SK-N-SH (cell line): ENCODE data around the gene FDXR. TPM values are rescaled to one million over a fixed set of nuclear protein-coding genes. Genes with fewer than 3 reads are reported as not detected.

Experiments used
- CTCF ChIA-PET: fragments of 300-600, 350-600 bp; formaldehyde crosslinking; extraction: SDS; loops from one replicate; lab custom pipeline; 2021; lab: Yijun Ruan, JAX
- POLR2A ChIA-PET: fragments of 350-600 bp; sonication (Branson Sonifier 250); formaldehyde crosslinking; extraction: SDS; loops from one replicate; lab custom pipeline; 2020; ENCODE audit warnings: antibody characterized with exemption, inconsistent platforms; lab: Yijun Ruan, JAX
- DNase-seq: peaks from one replicate; pipeline ENCODE4 v3.0.0; 2012
- H2AFZ ChIP-seq: fragments of 200-600 bp; sonication (generic); 2 replicates; pipeline ENCODE4 v1.8.1; 2016; ENCODE audit warnings: antibody characterized with exemption, mild to moderate bottlenecking, low read depth
- H3F3A ChIP-seq: fragments of 200-600 bp; sonication (generic); replicated peaks from 2 replicates; pipeline ENCODE3; 2016; ENCODE audit warnings: antibody characterized with exemption, mild to moderate bottlenecking; ENCODE audit not compliant: insufficient read depth
- H3K27ac ChIP-seq, 2 experiments: fragments of 200-500 bp in 1 of 2; fragments of 200-600 bp in 1 of 2; sonication (Bioruptor generic) in 1 of 2; sonication (generic), shearing (Covaris generic) in 1 of 2; 2 replicates each; pipeline versions ENCODE4 v1.5.1 to v1.6.1; 2014 to 2016; ENCODE audit warnings: low read depth in 2 of 2, inconsistent platforms in 1 of 2, low read length in 1 of 2, mild to moderate bottlenecking in 1 of 2, mixed read lengths in 1 of 2
- H3K27me3 ChIP-seq: fragments of 200-600 bp; sonication (generic), shearing (Covaris generic); 2 replicates; pipeline ENCODE4 v1.6.1; 2016; ENCODE audit warnings: mixed run types; ENCODE audit not compliant: insufficient read depth
- H3K36me3 ChIP-seq, 2 experiments: fragments of 200-500 bp in 1 of 2; fragments of 200-600 bp in 1 of 2; sonication (Bioruptor generic) in 1 of 2; sonication (generic) in 1 of 2; replicated peaks in 1 of 2; 2 replicates each; pipeline versions ENCODE3 to v1.5.1; 2014 to 2016; ENCODE audit warnings: low read length in 1 of 2, mild to moderate bottlenecking in 1 of 2; ENCODE audit not compliant: insufficient read depth in 2 of 2, control insufficient read depth in 1 of 2
- H3K4me1 ChIP-seq, 2 experiments: fragments of 200-500 bp in 1 of 2; fragments of 200-600 bp in 1 of 2; sonication (Bioruptor generic) in 1 of 2; sonication (generic), shearing (Covaris generic) in 1 of 2; 2 replicates each; pipeline versions ENCODE4 v1.5.1 to v1.6.1; 2014 to 2016; ENCODE audit warnings: low read depth in 1 of 2, low read length in 1 of 2, mixed run types in 1 of 2; ENCODE audit not compliant: insufficient read depth in 2 of 2, control insufficient read depth in 1 of 2
- H3K4me2 ChIP-seq: fragments of 200-600 bp; sonication (generic), shearing (Covaris generic); 2 replicates; pipeline ENCODE4 v1.6.1; 2017; ENCODE audit warnings: mixed run types
- H3K4me3 ChIP-seq, 2 experiments: fragments of 200-500 bp in 1 of 2; fragments of 200-600 bp in 1 of 2; sonication (Bioruptor generic) in 1 of 2; sonication (generic), shearing (Covaris generic) in 1 of 2; 2 replicates each; pipeline versions ENCODE4 v1.5.1 to v1.8.1; 2014 to 2016; ENCODE audit warnings: low read depth in 2 of 2, inconsistent platforms in 1 of 2, low read length in 1 of 2, mild to moderate bottlenecking in 1 of 2, mixed read lengths in 1 of 2, moderate library complexity in 1 of 2
- H3K79me2 ChIP-seq: fragments of 200-600 bp; sonication (generic); 2 replicates; pipeline ENCODE4 v1.8.1; 2017; ENCODE audit warnings: mild to moderate bottlenecking; ENCODE audit not compliant: insufficient read depth
- H3K9ac ChIP-seq: fragments of 200-600 bp; sonication (generic); 2 replicates; pipeline ENCODE4 v1.6.1; 2017; ENCODE audit warnings: mixed run types
- H3K9me2 ChIP-seq: fragments of 200-600 bp; sonication (generic); 2 replicates; pipeline ENCODE4 v1.6.1; 2017; ENCODE audit warnings: mixed run types
- H3K9me3 ChIP-seq: fragments of 200-600 bp; sonication (generic); 2 replicates; pipeline ENCODE4 v1.6.1; 2017; ENCODE audit warnings: mixed run types, mild to moderate bottlenecking, moderate library complexity
- H4K20me1 ChIP-seq: fragments of 200-600 bp; sonication (generic); 2 replicates; pipeline ENCODE4 v1.6.1; 2017; ENCODE audit warnings: mild to moderate bottlenecking, mixed run types; ENCODE audit not compliant: insufficient read depth
- CHD2 ChIP-seq: fragments of 150-350 bp; IDR thresholded peaks from 2 replicates; pipeline ENCODE4 v1.6.1; 2018; ENCODE audit warnings: low read length; ENCODE audit not compliant: partially characterized antibody
- EP300 ChIP-seq, 2 experiments: IDR thresholded peaks; 2 replicates each; pipeline versions ENCODE4 v1.4.0 to v1.6.1; 2012; ENCODE audit warnings: borderline replicate concordance in 1 of 2, low read depth in 1 of 2, low read length in 1 of 2
- EZH2phosphoT487 ChIP-seq: fragments of 200-600 bp; sonication (generic); IDR thresholded peaks from 2 replicates; pipeline ENCODE4 v1.6.1; 2017; ENCODE audit warnings: low read depth, mixed run types, mild to moderate bottlenecking, antibody characterized with exemption, moderate library complexity, borderline replicate concordance
- FOSL2 ChIP-seq: IDR thresholded peaks from 2 replicates; pipeline ENCODE4 v1.4.0; 2012; ENCODE audit warnings: low read depth, mild to moderate bottlenecking, moderate library complexity, borderline replicate concordance
- GABPA ChIP-seq: IDR thresholded peaks from 2 replicates; pipeline ENCODE4 v1.4.0; 2012; ENCODE audit warnings: low read depth, mild to moderate bottlenecking
- MAX ChIP-seq: IDR thresholded peaks from 2 replicates; pipeline ENCODE4 v1.4.0; 2012; ENCODE audit warnings: low read depth
- MEF2A ChIP-seq: IDR thresholded peaks from 2 replicates; pipeline ENCODE4 v1.4.0; 2012; ENCODE audit warnings: low read depth, borderline replicate concordance
- PBX3 ChIP-seq: IDR thresholded peaks from 2 replicates; pipeline ENCODE4; 2012
- POLR2AphosphoS5 ChIP-seq: IDR thresholded peaks from 2 replicates; pipeline ENCODE4 v1.6.1; 2012; ENCODE audit warnings: low read depth, low read length
- REST ChIP-seq: IDR thresholded peaks from 2 replicates; pipeline ENCODE4 v1.6.1; 2012; ENCODE audit warnings: mild to moderate bottlenecking, low read depth, low read length, moderate library complexity
- RXRA ChIP-seq: IDR thresholded peaks from 2 replicates; pipeline ENCODE4 v1.4.0; 2012; ENCODE audit warnings: low read depth, mild to moderate bottlenecking, borderline replicate concordance
- TCF12 ChIP-seq: IDR thresholded peaks from 2 replicates; pipeline ENCODE4 v1.4.0; 2012
- TEAD4 ChIP-seq: IDR thresholded peaks from 2 replicates; pipeline ENCODE4 v1.4.0; 2012; ENCODE audit warnings: mild to moderate bottlenecking, borderline replicate concordance; ENCODE audit not compliant: insufficient read depth
- USF2 ChIP-seq: fragments of 150-350 bp; IDR thresholded peaks from 2 replicates; pipeline ENCODE4 v1.6.1; 2017; ENCODE audit warnings: antibody characterized with exemption, low read length, low read depth, borderline replicate concordance
- WGBS: methylation state at CpG from one replicate; pipeline ENCODE4 v1.1.6; 2017; ENCODE audit warnings: low lambda C conversion rate; 5-methylcytosine and 5-hydroxymethylcytosine counted together
- polyA plus RNA-seq, 3 experiments: library from polyadenylated mRNA; depleted of rRNA; stranded (reverse); fragments of >200 nt; gene quantifications; 2 replicates each; pipeline ENCODE4 v1.2.3, GENCODE V29; 2012

Gene FDXR
- polyA plus RNA-seq, 1 of the 3 experiments (the other 2 are of a cell fraction), result 86.7 TPM

- Histone ChIP-seq H3K4me2 (no peak overlapping the region), H3K9ac (no peak overlapping the region), H3K27me3 (no peaks in the 10 kb centered on the region), H3K27ac (no peak overlapping the region), H3K9me3 (no peaks in the 10 kb centered on the region), H3F3A (peaks cover under 1% of the 10 kb centered on the region), H3K9me2 (no peaks in the 10 kb centered on the region), H4K20me1 (0 out of 2 replicates have a peak, but pooled peaks cover 3% of the 10 kb centered on the region), H2AFZ (no peak overlapping the region), H3K79me2 (no peaks in the 10 kb centered on the region), H3K4me1 (peaks cover 7 to 23% of the 10 kb centered on the region in 2 experiments; a peak in 3 of 4 replicates), H3K36me3 (peaks cover 0 to 16% of the 10 kb centered on the region in 2 experiments), H3K4me3 (no peak overlapping the region)
- ChIA-PET CTCF (interaction anchor here (1.4 to 98.1 kb wide), 4 partner anchors 20 to 174 kb away, joined by 3 to 3869 read pairs (median 1938); partner anchors contain the start of genes FDXR, GRIN2C, MRPL58 and NAT9), POLR2A (no interaction called here)
- TF ChIP-seq GABPA (no peak), EZH2phosphoT487 (no peak), TCF12 (no peak), MEF2A (no peak), TEAD4 (no peak), POLR2AphosphoS5 (no peak), FOSL2 (no peak), REST (no peak), USF2 (no peak), CHD2 (no peak), PBX3 (no peak), RXRA (no peak), EP300 (IDR thresholded peaks at IDR 0.05; ENCODE audit: borderline replicate concordance in 1 of 2, low read depth in 1 of 2, low read length in 1 of 2) (no peak), MAX (no peak)
- DNase-seq, result peak; percentile 46
- WGBS, result 77% methylated on average over 9 of the region's 9 CpGs
These were observed 34.5 kb downstream of the FDXR start for GRCh38 chr17:74838274-74838673.
